ENCODE results near the gene ALDH8A1.

Gene ALDH8A1

DNA sequence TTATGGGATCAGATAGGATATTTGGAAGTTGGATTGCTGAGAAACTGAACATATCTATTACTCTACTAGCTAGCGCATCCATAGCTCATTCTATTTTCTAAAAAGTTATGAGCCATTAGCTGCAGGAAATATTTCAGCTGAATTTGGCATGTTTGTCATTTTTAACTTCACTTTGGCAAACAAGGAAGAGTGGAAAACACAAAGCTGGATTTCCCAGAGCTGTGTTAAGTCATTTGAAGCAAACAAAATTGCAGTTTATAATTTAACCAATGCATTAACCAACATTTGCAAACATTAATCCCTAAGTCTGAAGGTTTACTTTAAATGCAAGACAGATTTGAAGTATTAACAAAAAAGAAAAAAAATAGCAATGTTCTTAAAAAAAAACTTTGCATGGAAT lies 1.2 kb downstream of the ALDH8A1 start:
- DNase-seq, result no peak

DNA sequence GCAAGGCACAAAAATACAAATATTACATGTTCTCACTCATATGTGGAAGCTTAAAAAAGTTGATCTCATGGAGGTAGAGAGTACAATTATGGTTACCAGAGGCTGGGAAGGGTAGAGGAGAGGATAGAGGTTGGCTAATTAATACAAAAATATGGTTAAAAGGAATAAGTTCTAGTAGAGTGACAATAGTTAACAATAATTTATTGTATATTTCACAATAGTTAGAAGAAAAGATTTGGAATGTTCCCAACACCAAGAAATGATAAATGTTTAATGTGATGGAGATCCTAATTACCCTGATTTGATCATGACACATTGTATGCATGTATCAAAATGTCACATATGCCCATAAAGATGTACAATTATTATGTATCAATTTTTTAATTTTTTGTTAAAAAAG lies 1.8 kb downstream of the ALDH8A1 start:
- no peak for DNase-seq

DNA sequence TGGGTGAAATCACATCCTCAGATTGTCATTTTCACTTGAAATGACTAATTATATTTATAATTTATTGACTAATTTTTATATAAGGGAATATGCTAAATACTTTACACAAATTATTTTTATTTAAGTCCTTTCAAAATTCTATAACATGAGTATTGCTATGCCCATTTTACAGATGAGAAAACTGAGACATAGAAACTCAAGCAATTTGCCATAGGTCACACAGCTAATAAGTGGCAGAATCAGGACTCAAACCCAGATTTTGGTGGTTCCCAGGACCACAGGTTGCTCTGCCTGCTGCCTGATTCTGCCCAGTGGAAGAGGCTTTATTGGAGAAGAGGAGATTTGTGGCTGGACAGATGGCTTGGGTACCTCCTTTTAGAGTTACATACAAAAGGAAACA lies 4.9 kb downstream of the ALDH8A1 start:
- no peak for DNase-seq

DNA sequence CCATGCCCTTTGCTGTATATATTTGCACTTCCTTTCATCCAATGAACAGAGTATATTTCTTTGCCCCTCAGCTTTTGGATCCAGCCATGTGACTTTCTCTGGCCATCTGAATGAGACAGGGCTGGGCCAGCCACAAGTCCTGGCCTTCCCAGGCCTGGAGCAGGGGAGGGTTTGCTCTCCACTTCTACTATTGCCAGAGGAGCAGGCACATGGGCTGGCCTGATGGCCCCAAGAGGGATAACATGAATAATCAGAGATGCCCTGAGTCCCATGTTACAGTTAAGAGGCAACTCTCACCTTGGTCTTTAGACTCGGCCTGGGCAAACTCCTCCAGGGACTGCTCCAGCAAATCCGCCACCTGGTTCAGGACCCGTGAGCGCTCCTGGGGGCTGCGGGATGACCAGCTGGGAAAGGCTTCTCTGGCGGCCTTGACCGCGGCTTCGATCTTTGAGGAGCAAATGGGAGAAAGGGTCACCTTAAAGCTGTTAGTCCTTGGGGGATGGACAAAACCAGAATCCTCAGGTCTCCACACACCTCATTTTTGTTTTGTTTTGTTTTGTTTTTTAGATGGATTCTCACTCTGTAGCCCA lies 6.3 kb downstream of the ALDH8A1 start:
- no peak for DNase-seq

DNA sequence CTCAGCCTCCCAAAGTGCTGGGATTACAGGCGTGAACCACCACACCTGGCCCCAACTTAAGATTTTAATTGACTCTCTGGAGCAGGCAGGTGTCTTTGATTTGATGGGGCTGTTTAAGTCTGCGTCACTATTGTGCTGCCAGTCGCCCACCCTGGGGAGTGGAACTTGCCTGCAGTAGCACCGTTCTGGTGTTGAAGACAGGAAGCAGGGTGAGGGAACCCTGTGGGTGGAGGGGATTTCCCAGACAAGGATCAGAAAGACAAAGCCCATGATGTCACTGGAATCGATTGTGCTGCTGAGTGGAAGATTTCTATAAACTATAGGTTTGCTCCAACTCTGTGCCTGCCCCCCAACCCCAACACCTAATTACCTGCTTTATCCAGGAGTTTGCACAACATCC lies 11.0 kb downstream of the ALDH8A1 start:
- DNase-seq, result peak; percentile 40

DNA sequence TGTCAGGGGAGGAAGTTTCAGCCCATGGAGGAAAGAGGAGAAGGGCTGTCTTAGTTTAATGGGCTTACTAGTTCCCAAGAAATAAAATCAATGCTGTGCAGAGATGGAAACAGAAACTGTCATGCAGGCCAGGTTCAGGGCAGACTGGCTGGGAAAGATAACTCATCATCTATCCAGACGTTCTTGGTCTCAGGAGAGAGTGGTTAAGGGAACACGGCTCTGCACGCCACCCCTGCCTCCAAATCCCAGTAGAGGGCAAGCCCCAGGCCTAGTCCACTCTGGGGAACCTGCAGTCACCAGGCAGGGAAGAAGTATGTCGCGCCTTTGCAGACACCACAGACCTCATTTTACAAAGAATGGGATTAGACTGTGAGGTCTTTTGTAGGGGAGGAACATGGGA lies 12.5 kb downstream of the ALDH8A1 start:
- no peak for DNase-seq

DNA sequence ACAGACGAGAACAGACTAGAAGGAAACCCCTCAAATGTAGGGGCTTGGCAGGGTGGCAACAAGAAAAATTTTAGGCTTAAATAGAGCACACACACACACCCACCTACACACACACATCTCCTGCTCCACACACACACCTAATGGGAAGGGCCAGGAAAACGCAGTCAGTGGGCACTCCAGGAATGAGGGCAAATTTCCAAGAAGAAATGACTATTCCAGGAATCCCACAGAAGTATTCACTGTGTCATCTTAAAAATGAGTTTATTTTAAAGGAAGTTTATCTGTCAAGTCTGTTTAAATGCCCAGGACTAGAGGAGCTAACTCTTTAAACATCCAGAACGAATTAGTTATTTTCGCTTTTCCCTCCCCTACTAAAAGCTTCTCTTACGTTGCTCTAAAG lies 13.0 kb downstream of the ALDH8A1 start:
- DNase-seq, result no peak

DNA sequence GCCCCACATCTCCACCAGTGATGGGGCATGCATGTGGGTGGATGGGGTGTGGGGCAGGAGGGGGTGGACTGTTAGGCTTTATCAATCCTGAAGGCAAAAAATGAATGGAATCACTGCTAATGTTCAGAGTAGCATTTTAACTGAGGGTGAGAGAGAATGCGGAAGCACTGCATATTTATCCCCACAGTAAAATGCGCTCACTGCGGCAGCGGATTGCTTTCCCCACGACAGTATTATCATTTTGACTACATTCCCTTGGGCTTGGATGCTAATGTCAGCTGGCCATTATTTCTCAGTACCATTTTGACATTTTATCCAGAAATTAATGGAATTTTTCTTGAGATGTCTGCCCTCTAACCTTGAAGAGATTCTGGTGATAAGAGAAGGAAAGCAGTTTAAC lies 13.4 kb downstream of the ALDH8A1 start:
- DNase-seq, result no peak

DNA sequence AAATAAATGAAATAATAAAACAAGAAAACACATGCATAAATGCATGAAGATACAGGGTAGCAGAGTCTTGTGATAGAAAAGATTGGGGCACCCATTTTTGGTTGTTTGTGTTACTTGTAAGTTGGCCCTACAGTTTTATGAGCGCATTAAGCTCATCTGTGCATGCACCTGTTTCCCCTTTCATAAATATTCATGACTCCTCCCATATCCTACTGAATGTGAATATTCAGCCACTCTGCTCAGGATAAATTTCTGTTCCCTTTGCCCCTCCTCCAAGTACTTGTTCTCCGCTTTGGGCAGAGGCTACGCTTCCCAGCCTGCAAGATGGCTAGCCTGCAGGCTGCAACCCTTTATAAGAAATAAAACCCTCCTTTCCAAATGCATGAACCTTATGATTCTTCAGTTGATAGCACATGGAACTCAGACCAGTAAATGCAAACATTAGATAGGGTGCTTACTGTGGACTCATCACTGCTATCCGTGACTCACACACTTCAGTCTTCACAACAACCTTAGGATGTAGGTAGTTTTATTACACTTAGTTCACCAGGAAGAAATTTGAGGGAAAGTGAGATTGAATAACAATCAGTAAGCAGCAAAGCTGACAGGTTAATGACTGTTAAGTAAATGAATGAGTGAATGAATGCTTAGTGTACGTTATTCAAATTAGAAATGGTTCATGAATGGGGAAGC lies 15.0 kb downstream of the ALDH8A1 start:
- DNase-seq, result no peak

DNA sequence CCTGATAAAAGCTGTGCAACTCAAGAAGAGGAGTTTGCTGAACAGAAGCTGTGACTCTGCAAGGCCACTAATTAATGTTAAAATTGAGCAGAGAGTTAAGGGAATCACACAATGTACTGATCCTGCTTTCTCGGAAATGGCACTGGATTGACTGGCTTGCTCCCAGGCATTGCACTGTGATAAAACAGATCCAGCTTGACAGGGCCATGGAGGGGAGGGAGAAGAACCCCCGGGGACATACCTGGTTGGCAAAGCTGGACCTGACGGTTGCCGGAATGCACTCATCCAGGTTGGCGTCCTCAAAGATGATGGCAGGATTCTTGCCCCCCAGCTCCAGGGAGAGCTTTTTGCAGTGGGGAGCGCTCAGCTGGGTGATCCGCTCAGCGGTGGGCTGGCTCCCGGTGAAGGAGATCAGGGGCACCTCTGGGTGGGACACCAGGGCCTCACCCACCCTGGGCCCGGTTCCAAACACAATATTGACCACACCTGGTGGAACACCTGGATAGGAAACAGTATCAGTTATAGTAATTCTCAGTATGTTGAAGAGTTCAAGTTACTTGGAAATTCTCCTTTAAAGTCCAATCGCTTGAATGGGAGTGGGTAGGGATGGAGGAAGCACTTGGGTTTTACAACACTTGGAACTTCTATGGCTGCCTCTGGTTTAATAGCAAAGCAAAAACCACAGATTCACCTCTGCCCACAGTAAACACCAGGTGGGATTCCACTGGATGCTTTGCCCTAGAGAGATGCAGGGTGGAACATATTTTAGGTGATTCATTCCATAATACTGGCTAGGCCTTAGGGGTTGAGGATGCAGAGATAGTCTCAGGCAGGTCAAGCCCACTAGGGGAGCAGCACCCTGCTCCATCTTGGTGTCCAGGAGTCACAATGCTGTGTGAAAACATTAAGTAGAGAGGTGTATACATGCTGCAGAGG lies 17.1 kb downstream of the ALDH8A1 start:
- DNase-seq, result no peak

DNA sequence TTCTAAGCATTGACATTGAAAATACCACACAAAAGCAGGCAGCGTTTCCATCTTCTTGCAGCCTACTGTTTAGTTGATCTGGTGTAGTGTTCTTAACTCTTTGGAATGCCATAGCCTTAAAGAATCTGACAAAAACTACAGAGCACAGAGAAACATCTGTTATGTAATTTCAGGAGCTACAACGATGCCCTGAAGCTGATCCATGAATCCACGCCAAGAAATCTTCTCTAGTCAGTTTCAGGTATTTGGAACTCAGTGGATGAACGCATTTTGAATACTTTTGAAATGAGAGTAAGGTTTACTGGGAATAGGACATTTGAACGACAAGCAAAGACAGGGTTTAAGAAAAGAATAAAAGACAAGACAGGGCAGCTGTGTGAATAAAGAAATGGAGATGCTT lies 17.8 kb downstream of the ALDH8A1 start:
- no peak for DNase-seq

DNA sequence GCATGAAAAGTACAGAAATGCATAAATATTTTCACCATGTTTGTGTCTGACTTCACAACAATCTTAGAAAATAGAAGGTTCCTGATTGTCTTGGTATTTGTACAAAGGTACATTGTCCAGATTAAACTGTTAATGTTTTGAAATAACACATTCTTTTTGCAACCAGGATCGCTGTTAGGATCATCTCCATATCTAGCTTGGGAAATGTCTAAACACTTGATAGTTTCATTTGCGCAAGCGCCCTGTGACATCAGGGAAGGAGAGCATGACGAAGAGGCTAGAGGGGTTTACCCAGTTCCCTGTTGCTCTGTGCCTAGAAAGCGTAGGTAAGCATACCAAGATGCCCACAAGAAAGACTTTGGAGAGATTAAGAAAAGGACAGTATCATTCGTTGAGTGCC lies 19.4 kb downstream of the ALDH8A1 start:
- peak; percentile 3 for DNase-seq

DNA sequence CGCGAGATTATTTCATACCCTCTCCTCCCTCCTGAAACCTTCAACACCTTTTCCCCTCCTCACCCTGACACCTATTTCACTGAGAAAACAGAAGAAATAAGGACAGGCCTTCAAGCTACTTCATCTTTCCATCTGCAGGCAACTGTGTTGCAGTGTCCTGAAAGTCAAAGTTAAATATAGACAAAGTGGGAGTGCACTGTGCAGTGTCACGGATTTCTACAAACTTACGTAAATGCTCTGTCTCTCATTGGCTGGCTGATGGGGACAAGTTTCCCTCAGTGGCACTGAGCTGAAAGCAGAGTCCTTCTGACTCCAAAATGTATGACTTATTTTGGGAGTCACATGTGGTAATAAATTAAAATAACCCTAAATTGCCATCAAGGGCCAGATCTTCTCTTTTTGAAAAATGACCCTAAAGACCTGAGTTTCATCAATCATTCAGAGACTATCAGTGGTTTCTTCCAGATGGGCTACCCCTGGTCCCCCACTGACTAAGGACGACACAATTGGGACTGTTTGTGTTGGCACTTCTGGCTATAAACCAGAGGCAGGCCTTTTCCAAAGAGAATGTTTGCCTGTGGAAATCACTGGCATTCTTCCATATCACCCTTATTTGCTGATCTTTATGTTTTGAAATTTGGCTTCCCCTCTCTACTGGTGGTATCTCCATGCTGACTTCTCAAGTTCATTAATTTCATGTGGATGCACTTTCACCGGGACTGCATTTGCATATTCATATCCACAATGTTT lies 21.6 kb downstream of the ALDH8A1 start:
- DNase-seq, result no peak

DNA sequence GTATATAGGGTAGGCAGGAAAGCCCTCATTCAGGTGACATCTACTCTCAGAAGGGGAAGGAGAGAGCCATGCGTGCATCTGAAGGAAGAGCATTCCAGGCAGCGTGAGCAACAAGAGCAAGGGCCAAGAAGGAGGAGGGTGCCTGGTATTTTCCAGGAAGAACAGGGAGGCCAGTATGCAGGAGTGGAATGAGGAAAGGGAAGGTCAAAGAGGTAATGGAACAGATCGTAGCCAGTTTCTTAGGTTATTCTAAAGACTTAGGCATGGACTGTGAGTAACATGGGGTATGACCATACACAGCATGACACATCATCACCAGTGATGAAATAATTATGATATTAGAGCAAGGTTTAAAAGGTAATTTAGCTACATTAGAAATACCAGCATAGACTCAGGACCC lies 24.1 kb downstream of the ALDH8A1 start:
- no peak for DNase-seq

DNA sequence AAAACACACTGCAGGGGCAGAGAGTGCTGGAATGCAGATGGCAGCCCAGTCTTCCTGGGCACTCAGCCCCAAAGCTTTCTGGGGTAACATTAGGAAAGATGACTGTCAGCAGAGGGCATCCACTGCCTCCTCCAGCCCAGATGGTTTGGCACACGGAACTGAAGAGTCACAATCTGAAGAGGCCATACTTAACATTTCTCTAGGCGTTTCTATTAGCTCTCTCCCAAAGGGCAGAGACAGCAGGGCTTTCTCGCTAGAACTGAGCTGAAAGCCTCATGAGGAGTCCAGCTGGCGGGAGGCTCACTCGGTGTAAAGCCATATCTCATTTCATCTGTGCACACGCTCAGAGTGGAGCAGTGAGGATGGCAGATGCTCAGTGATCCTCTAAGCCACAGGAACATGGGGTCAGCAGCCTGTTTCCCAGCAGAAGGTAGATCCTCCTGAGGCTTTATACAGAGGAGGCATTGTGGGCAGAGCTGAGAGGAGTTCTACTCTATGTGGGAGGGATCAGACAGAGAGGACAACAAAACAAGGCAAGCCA lies 28.1 kb downstream of the ALDH8A1 start:
- no peak for DNase-seq

DNA sequence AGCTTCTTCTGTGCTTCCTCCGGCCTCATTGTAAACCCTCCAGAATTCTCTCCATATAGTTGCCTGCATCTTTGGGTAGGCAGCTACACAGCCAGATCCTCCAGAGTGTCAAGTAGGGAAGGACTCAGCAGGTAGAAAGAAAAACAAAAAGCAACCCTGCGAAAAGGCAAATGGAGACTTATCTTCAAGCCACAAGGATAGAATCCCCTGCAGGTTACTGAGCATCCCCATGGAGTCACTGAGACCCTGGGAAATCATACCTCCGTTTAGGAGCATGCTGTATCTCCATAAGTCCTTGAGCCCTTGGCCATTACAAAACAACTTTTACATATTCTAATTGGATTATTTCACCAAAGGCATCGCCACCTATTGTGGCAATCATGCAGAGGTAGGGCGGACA lies 28.6 kb downstream of the ALDH8A1 start:
- DNase-seq, result no peak

DNA sequence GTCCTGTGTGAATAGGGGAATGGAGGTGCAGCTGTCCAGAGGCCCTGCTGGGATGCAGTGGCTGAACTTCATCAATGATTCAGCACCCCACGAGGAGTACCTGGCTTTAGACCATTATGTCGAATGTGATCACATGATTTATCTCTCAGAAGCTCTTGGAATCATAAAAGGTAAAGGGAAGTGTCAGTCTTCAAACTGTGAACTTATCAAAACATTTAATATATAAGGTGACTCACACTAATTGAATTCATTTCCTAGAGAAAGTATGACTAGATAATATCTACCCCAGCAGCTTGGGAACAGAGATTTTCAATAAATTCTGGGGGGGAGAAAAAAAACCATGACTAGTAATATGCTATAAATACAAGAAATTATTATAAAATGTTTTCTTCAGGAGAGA lies 29.5 kb downstream of the ALDH8A1 start:
- DNase-seq, result no peak

DNA sequence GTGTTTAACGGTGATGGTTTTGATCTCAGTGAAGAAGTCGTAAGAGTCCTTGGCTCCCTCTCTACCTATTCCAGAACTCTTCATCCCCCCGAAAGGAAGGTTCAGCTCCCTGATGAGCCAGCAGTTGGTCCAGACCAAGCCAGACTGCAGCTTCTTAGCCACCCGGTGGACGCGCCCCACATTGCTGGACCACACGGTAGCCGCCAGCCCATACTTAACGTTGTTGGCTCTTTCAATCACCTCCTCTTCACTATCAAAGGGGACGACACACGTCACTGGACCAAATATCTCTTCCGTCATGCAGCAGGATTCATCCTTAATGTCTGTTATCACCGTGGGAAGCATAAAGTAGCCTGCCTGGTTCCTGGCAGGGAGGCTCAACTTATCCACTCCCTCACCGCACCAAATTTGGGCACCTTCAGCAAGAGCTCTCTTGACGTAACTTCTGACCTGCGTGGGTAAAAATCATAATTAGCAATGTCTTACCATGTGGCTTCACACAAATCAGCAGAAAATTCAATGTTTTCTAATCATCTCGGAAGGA lies 31.4 kb downstream of the ALDH8A1 start:
- DNase-seq, result no peak

DNA sequence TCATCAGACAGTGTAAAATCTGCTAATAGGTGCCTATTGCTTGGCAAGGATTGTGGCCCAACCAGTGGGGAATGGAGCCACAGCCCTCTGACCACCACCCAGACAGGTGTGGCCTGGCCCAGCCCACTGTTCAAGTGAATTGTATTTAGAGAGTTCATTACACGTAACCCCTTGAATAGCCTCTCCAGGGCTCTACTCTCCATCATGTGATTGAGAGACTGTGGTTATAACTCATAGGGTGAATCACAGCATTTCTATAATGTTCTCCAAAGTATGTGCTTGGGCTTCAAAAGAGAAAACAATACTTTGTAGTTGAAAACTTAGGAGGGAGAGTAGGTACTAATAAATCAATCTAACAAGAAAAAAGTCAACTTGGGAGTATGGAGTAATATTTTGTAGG lies 38.4 kb downstream of the ALDH8A1 start:
- no peak for DNase-seq

DNA sequence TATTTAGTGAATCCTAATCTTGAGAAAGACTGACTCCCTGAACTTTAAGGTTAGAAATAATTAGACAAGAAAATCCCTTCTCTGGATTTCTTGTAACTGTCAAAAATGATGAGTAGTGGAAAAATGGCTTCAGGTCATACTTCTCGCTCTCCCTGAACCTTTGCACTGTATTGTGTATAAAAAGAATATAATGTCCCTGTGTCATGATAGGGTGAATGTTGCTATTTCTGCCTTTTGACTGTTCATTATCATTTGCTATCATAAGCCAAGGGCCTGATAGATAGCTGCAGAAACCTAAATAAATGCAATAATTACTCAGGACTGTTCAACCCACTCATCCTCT lies 39.3 kb downstream of the ALDH8A1 start:
- DNase-seq, result no peak

DNA sequence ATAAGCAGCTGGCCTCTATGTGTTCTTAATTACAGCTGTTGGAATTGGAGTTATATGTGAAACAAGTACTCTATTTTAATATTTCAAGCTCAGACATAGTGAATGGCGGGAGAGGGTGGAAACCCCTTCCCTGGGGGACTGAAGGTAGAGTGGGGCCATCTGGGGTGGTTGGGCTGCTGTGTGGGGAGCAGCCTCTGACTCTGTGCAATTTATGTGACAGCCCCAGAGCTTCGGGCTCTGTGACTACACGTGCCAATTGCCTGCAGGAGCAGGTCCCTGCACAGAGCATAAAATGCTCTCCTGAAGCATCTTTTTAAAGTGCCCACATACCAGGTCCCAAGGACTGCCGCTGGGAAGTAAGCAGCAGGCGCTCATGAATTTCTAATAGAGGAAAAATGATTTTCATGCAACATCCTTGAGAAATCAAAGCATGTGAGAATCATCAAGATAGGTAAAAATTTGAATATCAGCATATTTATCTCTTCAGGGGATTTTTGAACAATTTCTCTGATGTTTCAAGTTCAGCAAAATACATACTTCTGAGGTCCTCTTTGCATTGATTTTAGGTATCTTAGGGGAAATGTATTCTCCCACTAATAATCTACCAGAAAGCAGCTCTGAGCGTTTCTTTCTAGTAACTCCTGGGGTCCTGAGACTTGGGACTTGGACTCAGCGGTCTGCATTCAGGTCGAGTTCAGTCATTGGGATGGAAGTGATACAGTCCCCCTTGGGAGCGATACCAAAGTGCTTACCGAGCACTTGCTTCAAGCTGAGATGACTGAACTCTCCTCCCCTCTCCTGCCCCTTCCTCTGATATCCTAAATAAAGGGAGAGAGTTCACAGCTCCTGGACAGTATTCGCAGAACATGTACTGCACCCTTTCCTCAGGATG lies 40.0 kb downstream of the ALDH8A1 start:
- DNase-seq, result no peak

Data from suppressor macrophage treated with lipopolysaccharide for 4 hours (primary cell).